Rectal smooth muscle tissue (tissue), 1 donor: ENCODE measurements around the gene OR4A5.
"Not testable (repeated sequence)": the region's sequence is repeated elsewhere in the genome, so short reads cannot be mapped to it uniquely, and the experiment has no call there.

Experiments
- H3K27ac ChIP-seq: one replicate; pipeline ENCODE4 v1.7.0; 2013; ENCODE audit warnings: low read depth, low read length, inconsistent platforms
- H3K27me3 ChIP-seq: one replicate; pipeline ENCODE4 v1.7.0; 2013; ENCODE audit warnings: low read length; ENCODE audit not compliant: control insufficient read depth, insufficient read depth
- H3K36me3 ChIP-seq: one replicate; pipeline ENCODE4 v1.7.0; 2013; ENCODE audit warnings: low read length; ENCODE audit not compliant: control insufficient read depth, insufficient read depth
- H3K4me1 ChIP-seq: one replicate; pipeline ENCODE4 v1.7.0; 2013; ENCODE audit warnings: low read length; ENCODE audit not compliant: control insufficient read depth, insufficient read depth
- H3K4me3 ChIP-seq: one replicate; pipeline ENCODE4 v1.7.0; 2013; ENCODE audit warnings: low read length
- H3K9ac ChIP-seq: one replicate; pipeline ENCODE4 v1.7.0; 2013; ENCODE audit warnings: low read length

The OR4A5 gene, protein sequence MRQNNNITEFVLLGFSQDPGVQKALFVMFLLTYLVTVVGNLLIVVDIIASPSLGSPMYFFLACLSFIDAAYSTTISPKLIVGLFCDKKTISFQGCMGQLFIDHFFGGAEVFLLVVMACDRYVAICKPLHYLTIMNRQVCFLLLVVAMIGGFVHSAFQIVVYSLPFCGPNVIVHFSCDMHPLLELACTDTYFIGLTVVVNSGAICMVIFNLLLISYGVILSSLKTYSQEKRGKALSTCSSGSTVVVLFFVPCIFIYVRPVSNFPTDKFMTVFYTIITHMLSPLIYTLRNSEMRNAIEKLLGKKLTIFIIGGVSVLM

DNA sequence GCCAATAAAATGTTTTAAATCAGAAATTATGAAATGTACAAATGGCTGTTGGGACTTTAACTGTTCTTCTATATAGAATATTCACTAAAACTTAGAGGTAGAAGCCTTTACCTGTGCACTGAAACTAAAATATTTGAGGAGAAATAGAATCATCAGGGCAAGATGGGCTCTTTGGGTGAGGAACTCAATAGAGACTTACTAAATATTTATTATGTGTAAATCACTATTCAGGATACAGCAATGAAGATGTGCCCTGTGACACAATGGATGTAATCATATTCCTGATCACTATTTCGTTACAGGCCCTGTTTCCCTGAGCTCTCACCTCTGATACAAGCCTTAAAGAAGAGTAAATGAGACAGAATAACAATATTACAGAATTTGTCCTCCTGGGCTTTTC lies at the start of gene OR4A5:
OR4A5 (plus strand) TSS at position 301 of the 400 bp plus-strand sequence; CDS start at position 354, 53 bp downstream.
- not testable (repeated sequence) for H3K27ac ChIP-seq, H3K27me3 ChIP-seq

DNA sequence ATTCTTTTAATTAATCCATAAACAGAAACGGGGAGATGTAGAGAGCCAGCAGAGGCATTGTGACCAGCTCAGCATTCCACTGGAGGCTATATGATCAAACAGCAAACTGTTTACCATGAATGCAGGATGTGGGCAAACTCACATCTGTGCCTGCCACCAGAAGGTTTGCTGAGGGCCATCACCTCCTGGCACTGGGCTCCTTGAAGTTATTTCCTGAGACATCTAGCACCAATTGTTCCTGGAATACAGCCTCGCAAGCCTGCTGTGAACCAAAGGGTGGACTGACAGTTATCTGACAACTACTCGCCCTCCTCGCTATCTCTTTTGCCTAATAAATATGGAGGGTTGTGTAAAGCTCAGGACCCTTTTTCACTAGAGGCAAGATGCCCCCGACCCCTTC lies 13.5 kb downstream of the OR4A5 start:
- H3K9ac ChIP-seq, H3K27ac ChIP-seq, H3K4me3 ChIP-seq, H3K36me3 ChIP-seq, H3K27me3 ChIP-seq, H3K4me1 ChIP-seq: not testable (repeated sequence)

More for the DNA sequence above, at the start of gene OR4A5:
- H3K9ac ChIP-seq, H3K36me3 ChIP-seq, H3K4me3 ChIP-seq, H3K4me1 ChIP-seq: not testable (repeated sequence)
